Measurements from ENCODE around the gene TBC1D2. TPM values are rescaled to one million over a fixed set of nuclear protein-coding genes. Genes with fewer than 3 reads are reported as not detected.
"Not testable (repeated sequence)": the region's sequence is repeated elsewhere in the genome, so short reads cannot be mapped to it uniquely, and the experiment has no call there.

Gene TBC1D2
- total RNA-seq, 1 donor, result 8.0 TPM

- no peaks in the 10 kb centered on the region for H3K27me3 ChIP-seq (ENCODE audit: insufficient read depth, low read length)
- no peaks in the 10 kb centered on the region for H3K4me1 ChIP-seq (ENCODE audit: insufficient read depth, low read length)
- H3K9me3 ChIP-seq (ENCODE audit: low read depth, low read length), result no peaks in the 10 kb centered on the region
- no peak overlapping the region for H3K4me3 ChIP-seq (ENCODE audit: low read length)
Observed at GRCh38 chr9:98284754-98285153, 29.3 kb upstream of the TBC1D2 start.

GRCh38 chr9:98283143-98283542 is 27.7 kb upstream of the TBC1D2 start:
- not testable (repeated sequence) for H3K4me3 ChIP-seq (ENCODE audit: low read length); H3K9me3 ChIP-seq (ENCODE audit: low read depth, low read length); H3K27me3 ChIP-seq (ENCODE audit: insufficient read depth, low read length); H3K4me1 ChIP-seq (ENCODE audit: insufficient read depth, low read length)

- Histone ChIP-seq H3K4me1 (ENCODE audit: insufficient read depth, low read length) (no peaks in the 10 kb centered on the region), H3K9me3 (ENCODE audit: low read depth, low read length) (no peaks in the 10 kb centered on the region), H3K4me3 (ENCODE audit: low read length) (no peak overlapping the region), H3K27me3 (ENCODE audit: insufficient read depth, low read length) (no peaks in the 10 kb centered on the region)
Observed at GRCh38 chr9:98281281-98281680, 25.8 kb upstream of the TBC1D2 start.

GRCh38 chr9:98280574-98280973 is 25.1 kb upstream of the TBC1D2 start:
- Histone ChIP-seq H3K9me3 (ENCODE audit: low read depth, low read length) (no peaks in the 10 kb centered on the region), H3K4me3 (ENCODE audit: low read length) (no peak overlapping the region), H3K4me1 (ENCODE audit: insufficient read depth, low read length) (no peaks in the 10 kb centered on the region), H3K27me3 (ENCODE audit: insufficient read depth, low read length) (no peaks in the 10 kb centered on the region)

DNA sequence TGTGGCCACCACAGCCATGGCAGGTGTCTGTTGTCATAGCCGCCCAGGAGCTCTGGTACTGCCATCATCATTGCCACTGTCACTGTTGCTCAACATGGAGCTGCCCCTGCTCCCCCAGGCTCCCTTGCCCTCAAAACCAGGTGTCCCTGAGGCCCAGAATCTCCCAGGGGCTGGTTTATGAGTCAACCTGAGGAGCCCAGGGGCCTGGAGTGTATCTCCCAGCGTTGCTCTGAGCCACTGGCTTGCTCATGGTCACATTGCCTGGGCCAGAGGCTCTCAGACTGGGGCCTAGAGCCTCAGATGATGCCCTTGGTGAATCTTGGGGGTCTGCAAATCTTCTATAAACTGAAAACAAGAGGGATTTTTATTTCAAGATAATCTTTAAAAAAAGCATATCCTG is 24.7 kb upstream of the TBC1D2 start:
- no peaks in the 10 kb centered on the region for H3K9me3 ChIP-seq (ENCODE audit: low read depth, low read length)
- H3K4me3 ChIP-seq (ENCODE audit: low read length), result no peak overlapping the region
- no peaks in the 10 kb centered on the region for H3K4me1 ChIP-seq (ENCODE audit: insufficient read depth, low read length)
- no peaks in the 10 kb centered on the region for H3K27me3 ChIP-seq (ENCODE audit: insufficient read depth, low read length)

GRCh38 chr9:98276907-98277469 is 21.5 kb upstream of the TBC1D2 start:
- Histone ChIP-seq H3K4me3 (ENCODE audit: low read length) (no peak overlapping the region), H3K4me1 (ENCODE audit: insufficient read depth, low read length) (no peaks in the 10 kb centered on the region), H3K9me3 (ENCODE audit: low read depth, low read length) (no peaks in the 10 kb centered on the region), H3K27me3 (ENCODE audit: insufficient read depth, low read length) (no peaks in the 10 kb centered on the region)

DNA sequence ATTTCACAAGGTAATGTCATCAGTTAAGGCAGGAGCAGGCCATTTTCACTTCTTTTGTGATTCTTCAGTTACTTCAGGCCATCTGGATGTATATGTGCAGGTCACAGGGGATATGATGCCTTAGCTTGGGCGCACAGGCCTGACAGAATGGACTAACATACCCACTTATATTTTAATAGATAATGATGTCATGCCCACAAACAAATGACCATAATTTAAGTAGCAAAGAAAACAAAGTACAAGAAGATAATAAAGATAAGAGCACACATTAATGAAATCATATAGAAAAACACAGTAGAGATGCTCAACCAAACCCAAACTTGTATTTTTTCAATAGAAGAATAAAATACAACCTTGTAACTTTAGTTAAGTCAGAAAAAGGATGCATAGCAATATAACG is 19.7 kb upstream of the TBC1D2 start:
- Histone ChIP-seq H3K4me3 (ENCODE audit: low read length) (no peak overlapping the region), H3K27me3 (ENCODE audit: insufficient read depth, low read length) (no peaks in the 10 kb centered on the region), H3K9me3 (ENCODE audit: low read depth, low read length) (no peaks in the 10 kb centered on the region), H3K4me1 (ENCODE audit: insufficient read depth, low read length) (no peaks in the 10 kb centered on the region)

DNA sequence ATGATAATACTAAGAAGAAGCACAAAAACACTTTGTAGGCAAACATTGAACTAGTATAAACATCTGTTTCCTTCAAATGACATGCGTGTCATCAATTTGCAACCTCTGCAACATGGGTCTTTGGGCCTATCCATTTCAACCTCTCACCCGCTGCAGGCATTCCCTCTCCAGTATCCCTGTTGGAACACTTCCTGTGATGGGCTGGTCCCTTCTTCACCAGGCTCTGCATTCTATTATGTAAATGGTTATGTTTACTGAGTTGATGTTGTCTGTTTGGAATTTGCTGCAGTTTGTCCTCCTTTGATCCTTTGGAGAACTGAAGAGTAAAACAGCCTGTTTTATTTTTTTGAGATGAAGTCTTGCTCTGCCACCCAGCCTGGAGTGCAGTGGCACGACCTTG is 16.6 kb upstream of the TBC1D2 start:
- no peak overlapping the region for H3K4me3 ChIP-seq (ENCODE audit: low read length)
- H3K27me3 ChIP-seq (ENCODE audit: insufficient read depth, low read length), result no peaks in the 10 kb centered on the region
- no peaks in the 10 kb centered on the region for H3K4me1 ChIP-seq (ENCODE audit: insufficient read depth, low read length)
- H3K9me3 ChIP-seq (ENCODE audit: low read depth, low read length), result no peaks in the 10 kb centered on the region

DNA sequence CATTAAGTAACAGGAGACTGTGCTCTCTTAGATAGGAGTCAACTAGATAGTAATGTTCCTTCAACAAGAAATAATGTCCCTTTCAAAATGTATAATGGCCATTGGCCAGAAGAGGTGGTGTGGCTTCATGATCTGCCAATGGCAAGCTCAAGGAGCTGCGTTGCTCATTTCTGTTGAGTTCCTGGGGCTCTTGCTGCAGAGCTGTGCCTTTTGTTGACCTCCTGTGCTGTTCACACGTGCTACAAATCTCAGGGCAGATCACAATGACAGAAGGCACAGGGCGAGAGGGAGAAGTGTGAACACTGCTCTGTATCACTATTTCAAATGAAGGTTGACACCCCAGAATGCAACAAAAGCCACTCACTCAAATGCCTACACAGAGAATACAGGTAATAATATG is 16.0 kb upstream of the TBC1D2 start:
- H3K9me3 ChIP-seq (ENCODE audit: low read depth, low read length), result no peaks in the 10 kb centered on the region
- no peak overlapping the region for H3K4me3 ChIP-seq (ENCODE audit: low read length)
- H3K4me1 ChIP-seq (ENCODE audit: insufficient read depth, low read length), result no peaks in the 10 kb centered on the region
- H3K27me3 ChIP-seq (ENCODE audit: insufficient read depth, low read length), result no peaks in the 10 kb centered on the region

GRCh38 chr9:98270284-98270683 is 14.8 kb upstream of the TBC1D2 start:
- H3K27me3 ChIP-seq (ENCODE audit: insufficient read depth, low read length); H3K9me3 ChIP-seq (ENCODE audit: low read depth, low read length); H3K4me1 ChIP-seq (ENCODE audit: insufficient read depth, low read length); H3K4me3 ChIP-seq (ENCODE audit: low read length): not testable (repeated sequence)

GRCh38 chr9:98269652-98270051 is 14.2 kb upstream of the TBC1D2 start:
- not testable (repeated sequence) for H3K27me3 ChIP-seq (ENCODE audit: insufficient read depth, low read length); H3K9me3 ChIP-seq (ENCODE audit: low read depth, low read length); H3K4me1 ChIP-seq (ENCODE audit: insufficient read depth, low read length); H3K4me3 ChIP-seq (ENCODE audit: low read length)

DNA sequence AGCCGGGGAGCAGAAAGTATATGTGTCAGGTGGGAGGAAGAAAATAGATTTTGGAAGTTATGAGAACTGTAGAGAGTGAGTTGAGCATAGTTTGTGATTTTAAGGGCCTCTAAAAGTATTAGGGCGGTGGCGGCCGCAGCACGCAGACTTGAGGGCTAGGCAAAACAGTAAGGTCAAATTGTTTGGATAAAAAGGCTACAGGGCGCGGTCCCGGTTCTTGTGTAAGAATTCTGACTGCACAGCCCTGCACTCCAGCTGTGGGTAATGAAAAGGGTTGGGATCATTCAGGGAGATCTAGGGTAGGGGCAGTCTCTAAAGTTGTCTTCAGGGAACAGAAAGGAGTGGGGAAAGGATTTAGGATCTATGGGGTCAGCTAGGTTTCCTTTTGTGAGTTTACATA is 12.1 kb upstream of the TBC1D2 start:
- not testable (repeated sequence) for H3K4me3 ChIP-seq (ENCODE audit: low read length); H3K27me3 ChIP-seq (ENCODE audit: insufficient read depth, low read length); H3K9me3 ChIP-seq (ENCODE audit: low read depth, low read length); H3K4me1 ChIP-seq (ENCODE audit: insufficient read depth, low read length)

- H3K9me3 ChIP-seq (ENCODE audit: low read depth, low read length), result no peaks in the 10 kb centered on the region
- no peaks in the 10 kb centered on the region for H3K4me1 ChIP-seq (ENCODE audit: insufficient read depth, low read length)
- no peak overlapping the region for H3K4me3 ChIP-seq (ENCODE audit: low read length)
- H3K27me3 ChIP-seq (ENCODE audit: insufficient read depth, low read length), result no peaks in the 10 kb centered on the region
Observed at GRCh38 chr9:98264516-98264915, 9.1 kb upstream of the TBC1D2 start.

DNA sequence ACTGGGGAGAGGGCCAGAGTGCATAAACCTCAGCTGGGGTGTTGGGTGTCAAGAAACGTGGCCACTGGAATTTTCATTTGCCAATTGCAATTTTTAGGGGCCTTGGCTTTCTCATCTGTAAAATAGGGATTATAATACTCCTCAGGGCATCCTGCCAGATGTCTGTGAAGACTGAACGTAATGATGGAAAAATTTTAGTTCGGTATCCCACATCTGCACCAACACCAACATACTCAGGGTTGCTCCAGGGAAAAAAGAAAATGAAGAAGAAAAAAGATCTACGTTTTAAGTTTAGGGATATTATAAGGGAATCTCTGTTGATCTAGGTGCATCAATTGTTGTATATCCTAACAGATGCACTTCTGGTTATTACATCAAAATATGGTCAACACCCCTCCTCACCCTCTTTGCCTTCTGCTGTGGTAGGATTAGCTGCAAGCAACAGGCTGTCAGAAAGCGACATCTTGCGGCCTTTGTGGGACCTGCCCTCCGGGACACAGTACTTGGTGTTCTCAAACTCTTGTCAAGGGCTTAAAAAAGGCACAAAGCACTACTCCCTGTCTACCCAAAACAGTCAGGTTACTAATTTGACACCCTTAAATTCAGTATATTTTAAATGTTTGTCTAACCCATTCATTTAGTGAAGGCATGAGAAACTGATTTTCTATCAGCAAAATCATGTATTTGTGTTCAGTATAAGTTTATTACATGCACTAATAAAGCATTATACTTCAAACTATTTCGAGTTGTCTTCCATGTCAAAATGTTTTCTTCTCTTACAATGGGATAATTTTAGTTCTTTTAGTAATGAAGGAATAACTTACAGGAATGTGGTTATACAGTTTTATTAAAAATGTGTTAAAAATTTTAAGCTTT is 8.3 kb upstream of the TBC1D2 start:
- Histone ChIP-seq H3K9me3 (ENCODE audit: low read depth, low read length) (no peaks in the 10 kb centered on the region), H3K4me1 (ENCODE audit: insufficient read depth, low read length) (no peaks in the 10 kb centered on the region), H3K27me3 (ENCODE audit: insufficient read depth, low read length) (no peaks in the 10 kb centered on the region), H3K4me3 (ENCODE audit: low read length) (no peak overlapping the region)

GRCh38 chr9:98263080-98263479 is 7.6 kb upstream of the TBC1D2 start:
- Histone ChIP-seq H3K27me3 (ENCODE audit: insufficient read depth, low read length) (no peaks in the 10 kb centered on the region), H3K9me3 (ENCODE audit: low read depth, low read length) (no peaks in the 10 kb centered on the region), H3K4me3 (ENCODE audit: low read length) (no peak overlapping the region), H3K4me1 (ENCODE audit: insufficient read depth, low read length) (no peaks in the 10 kb centered on the region)

DNA sequence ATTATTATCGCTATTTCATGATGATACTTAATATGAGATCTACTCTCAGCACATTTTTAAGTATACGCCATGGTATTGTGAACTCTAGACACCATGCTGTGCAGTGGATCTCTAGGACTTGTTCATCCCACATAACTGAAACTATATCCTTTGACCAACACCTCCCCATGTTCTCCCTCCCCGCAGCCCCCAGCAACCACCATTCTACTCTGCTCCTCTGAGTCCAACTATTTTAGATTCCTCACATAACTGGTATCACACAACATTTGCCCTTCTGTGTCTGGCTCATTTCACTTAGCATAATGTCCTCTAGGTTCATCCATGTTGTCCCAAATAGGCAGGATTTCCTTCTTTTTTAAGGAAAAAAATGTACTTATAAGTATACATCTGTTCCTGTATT is 6.6 kb upstream of the TBC1D2 start:
- Histone ChIP-seq H3K9me3 (ENCODE audit: low read depth, low read length) (no peaks in the 10 kb centered on the region), H3K4me3 (ENCODE audit: low read length) (no peak overlapping the region), H3K4me1 (ENCODE audit: insufficient read depth, low read length) (peaks cover 3% of the 10 kb centered on the region), H3K27me3 (ENCODE audit: insufficient read depth, low read length) (no peaks in the 10 kb centered on the region)
